HG03521 (cell line): Measurements from ENCODE around the gene ERC2.

Experiments
- ATAC-seq: cut with Tn5 transposase; IDR thresholded peaks from one replicate; pipeline ENCODE4 v1.9.1; 2021; ENCODE audit warnings: mild to moderate bottlenecking, moderate library complexity; ENCODE audit not compliant: unreplicated experiment

ERC2 gene

GRCh38 chr3:55639143-55639542, 829.1 kb downstream of the ERC2 start:
- no peak for ATAC-seq

- ATAC-seq = no peak
Measured at GRCh38 chr3:55637906-55638638, 830.2 kb downstream of the ERC2 start.

- no peak for ATAC-seq
Measured at GRCh38 chr3:55636300-55637195, 831.7 kb downstream of the ERC2 start.

GRCh38 chr3:55634345-55634744, 833.9 kb downstream of the ERC2 start:
- no peak for ATAC-seq

DNA sequence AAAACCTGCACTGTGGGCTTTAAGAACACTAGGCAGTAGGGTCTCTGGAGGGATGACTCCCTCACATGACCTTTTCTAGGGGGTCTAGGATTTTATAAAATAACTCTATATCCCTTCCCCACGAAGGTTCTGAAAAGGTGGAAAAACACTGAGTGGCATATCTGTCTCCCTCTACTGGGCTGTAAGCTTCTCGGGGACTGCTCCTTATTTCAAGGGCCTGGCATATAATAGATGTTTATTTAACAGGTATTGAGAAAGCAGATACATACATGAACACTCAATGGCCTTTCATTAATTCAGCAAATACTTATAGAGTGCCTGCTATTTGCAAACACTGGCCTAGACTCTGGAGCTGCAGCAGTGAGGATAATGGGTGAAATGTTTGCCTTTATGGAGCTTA, 834.9 kb downstream of the ERC2 start:
- no peak for ATAC-seq

DNA sequence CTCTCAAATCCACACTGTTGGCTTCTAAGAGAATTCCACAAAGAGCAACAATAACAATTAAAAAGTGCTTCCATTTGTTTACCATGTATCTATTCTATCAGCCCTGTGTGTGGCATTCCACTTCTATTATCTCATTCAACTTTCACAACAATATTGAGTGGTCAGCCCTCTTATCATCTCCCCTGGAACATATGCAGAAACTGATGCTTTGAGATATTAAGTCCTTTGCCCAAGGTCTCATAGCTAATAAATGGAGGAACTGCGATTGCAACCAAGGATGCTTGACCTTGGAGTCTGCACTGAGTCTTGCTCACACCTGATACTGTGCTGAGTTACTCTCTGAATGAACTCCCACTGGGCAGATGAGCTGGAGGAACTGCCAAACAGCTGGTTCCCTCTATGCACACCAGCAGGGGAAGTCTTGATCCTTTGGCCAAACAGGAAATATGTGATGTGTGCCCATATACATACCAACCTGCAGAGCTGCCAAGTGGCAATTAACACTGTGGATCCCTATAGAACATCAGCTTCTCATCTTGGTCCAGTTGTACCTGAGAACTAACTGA, 836.4 kb downstream of the ERC2 start:
- ATAC-seq = no peak

- ATAC-seq = no peak
Measured at GRCh38 chr3:55630921-55631299, 837.4 kb downstream of the ERC2 start.

- no peak for ATAC-seq
Measured at GRCh38 chr3:55630280-55630920, 837.9 kb downstream of the ERC2 start.

- no peak for ATAC-seq
Measured at GRCh38 chr3:55629432-55629831, 838.8 kb downstream of the ERC2 start.

DNA sequence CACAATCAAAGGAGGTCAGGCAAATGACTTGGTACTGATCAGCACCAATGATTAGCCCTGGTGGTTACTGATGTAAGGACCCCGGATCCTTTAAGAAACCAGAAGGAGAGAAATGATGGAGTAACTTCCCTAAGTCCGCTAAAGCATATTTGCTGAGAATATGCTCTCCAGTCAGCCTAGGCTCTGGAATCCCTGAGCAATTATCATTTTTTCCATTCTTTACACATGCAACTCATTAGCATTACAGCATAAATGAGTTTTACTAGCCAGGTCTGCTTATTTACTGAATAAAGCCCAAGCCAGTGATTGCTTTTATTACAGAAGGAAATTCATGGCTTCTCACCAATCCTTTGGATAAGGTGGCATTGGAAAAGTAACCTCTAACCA, 842.0 kb downstream of the ERC2 start:
- ATAC-seq = no peak

DNA sequence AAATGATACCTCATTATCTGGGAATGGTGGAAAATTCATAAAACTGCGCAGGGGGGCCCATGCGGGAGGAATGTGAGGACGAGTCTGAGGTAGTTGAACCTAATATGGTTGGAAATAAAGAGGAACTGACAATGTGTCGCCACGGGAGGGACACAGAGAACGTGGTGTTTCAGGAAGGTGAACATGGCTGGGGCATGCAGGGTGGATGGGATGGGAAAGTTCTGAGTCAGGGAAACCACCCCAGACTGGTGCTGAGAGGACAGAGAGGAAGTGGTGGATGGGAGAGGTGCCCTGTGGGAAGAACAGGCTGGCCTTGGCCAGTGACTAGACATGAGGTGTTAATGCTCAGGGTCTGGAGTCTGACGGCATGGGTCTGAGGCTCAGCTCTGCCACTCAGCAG, 844.0 kb downstream of the ERC2 start:
- no peak for ATAC-seq

- ATAC-seq = no peak
Measured at GRCh38 chr3:55623786-55624185, 844.5 kb downstream of the ERC2 start.

DNA sequence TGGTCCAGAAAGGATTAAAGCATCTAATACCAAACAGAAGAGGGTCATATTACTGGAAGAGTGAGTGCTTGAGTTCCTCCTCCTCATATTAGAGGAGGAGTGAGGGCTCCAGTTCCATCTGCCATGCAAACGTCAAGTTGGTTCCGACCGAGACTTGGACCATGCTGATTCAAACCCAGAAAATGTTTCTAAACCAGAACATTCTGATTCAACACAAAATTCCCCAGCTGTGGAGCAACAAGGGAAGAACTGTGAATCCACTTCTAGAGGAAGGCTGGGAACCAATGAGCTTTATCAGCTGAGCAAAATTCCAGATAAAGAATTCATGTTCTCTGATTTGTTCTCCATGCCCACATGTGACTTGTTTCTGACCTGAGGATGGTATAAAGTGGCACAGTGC, 845.5 kb downstream of the ERC2 start:
- no peak for ATAC-seq

DNA sequence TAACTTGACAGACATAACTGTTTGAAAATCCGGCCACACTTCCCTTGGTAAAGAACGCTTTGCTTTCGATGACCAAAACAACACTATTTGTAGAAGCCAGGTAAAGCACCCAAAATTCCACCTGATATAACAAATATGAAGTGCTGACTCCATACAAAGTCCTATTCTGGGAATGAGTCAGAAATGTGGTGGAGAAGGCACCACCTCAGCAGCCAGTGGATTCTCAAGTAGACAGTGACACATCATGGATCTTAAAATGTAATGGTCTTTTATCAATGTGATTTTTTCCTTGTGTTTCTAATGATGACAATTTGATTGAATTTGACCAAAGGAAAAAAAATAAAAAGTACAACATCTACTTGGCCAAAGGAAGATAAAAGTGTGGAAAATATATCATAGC, 846.2 kb downstream of the ERC2 start:
- ATAC-seq = no peak

DNA sequence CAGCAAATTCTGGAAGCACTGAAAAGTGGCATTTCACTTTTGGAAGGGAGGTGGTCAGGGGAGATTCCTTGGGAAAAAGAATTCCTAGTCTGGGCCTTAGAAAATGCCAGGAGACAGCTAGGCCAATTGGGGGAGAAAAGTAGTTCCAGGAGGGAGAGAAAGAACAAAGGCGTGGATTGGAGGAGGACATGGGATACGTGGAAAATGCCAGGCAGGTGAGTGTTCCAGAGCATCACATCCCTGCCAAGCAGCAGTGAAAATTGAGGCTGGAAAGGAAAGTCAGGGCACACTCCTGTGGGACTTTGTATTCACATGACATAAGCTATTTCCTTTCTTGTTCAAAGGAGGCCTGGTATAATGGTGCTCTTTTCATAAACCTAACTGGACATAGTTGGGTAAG, 846.6 kb downstream of the ERC2 start:
- no peak for ATAC-seq

GRCh38 chr3:55621026-55621422, 847.2 kb downstream of the ERC2 start:
- no peak for ATAC-seq

GRCh38 chr3:55620351-55621025, 847.8 kb downstream of the ERC2 start:
- ATAC-seq = peak; percentile 53

DNA sequence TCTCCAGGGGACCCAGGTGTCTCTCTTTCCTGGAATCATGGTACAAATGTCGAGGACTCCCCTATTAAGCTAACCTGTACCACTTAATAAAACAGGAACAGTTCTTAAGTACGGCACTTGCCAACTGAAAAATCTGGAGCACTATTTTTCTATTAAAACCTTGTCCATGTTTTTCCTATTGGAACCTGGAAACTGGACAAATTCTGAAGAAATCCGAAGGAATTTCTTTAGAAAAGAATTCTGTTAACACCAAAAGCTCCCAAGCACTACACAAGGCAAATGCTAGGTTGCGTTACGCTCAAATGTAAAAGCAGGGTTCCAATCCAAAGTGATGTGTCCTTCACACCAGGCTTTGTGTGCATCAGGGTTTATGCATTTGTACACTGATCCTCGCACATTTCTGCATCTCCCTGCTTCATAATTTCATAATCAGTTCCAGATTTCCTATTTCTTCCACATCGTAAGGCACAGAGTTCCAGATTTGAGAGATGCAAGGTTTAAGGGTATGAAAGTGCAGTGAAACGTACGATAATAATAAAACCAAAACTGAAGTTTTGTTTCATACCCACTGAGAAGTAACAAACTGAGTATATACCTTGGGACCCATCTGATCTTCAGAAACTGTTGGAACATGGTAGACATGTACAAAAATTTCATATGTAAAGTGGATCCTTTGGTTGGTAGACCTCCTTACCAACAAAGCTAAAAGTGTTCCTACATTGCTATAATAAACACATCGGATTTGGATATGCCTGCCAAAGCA, 849.0 kb downstream of the ERC2 start:
- no peak for ATAC-seq

GRCh38 chr3:55617385-55617784, 850.9 kb downstream of the ERC2 start:
- no peak for ATAC-seq

- no peak for ATAC-seq
Measured at GRCh38 chr3:55616803-55617202, 851.5 kb downstream of the ERC2 start.
